CD4-positive, alpha-beta T cell treated with Interleukin-15 for 4 hours (primary cell): ENCODE data around the gene GPX3.

Experiments used
- DNase-seq: peaks from one replicate; pipeline ENCODE4 v3.0.0-alpha.2; 2020; ENCODE audit warnings: low spot score

Gene GPX3

DNA sequence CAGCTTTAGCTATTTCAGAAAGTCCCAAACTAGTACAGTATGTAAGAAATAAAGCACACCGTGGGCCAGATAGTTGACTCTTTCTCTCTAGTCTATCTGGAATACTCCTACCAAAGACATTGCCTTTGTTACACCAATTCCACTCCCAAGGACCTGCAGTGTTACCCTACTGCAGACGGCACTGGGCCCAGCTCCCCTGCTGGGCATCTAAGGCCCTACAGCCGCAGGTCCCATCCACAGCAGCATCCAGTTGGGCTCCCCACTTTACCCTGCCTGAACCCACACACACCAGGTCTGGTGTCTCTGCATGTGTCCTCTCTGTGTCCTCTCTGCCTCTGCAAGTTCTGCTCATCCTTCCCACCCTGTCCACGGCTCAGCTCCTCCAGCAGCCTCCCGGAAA is 37.9 kb downstream of the GPX3 start:
- no peak for DNase-seq

DNA sequence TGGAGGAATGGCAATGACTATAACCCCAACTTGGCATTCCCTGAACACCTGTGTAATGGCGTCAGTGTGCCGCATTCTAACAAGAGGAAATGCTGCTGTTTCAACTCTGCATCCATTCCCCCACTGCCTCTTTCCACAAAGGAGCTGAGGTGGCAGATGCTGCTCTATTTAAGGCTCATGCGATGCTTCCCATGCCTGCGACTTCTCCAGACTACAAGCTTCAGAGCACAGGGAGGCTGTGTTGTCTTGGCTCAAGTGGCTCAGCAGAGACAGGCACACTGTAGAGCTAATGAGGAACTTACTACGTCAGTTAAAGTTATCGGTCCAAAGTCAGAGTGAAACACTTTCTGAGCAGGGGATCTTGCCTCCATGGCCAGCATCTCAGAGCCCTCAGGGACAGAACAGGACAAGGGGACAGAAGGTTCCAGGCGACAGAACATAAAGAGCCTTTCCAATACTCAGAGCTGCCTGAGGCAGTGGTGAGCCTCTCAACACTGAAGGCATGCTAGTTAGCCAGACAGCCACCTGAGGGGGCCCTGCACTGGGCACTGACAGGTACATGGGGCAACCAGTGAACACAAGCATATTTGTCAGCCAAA is 38.6 kb downstream of the GPX3 start:
- no peak for DNase-seq

DNA sequence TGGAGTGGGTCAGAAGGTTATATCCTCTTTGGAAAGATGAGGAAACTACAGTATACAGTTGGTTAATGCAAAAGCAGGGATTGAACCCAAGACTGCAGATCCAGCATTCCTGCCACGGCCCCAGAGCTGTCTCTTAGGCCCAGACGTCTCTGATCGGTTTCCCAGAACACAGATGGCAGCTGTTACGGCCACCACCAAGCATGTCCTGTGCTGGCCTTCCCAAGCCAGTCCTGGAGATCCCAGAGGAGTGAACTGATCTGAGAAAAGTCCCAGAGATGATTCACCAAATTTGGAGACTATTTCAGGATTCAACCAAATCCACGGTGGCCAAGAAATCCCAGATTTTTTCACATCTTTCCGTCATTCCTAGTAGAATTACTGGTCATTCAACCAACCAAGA is 40.4 kb downstream of the GPX3 start:
- DNase-seq: no peak

DNA sequence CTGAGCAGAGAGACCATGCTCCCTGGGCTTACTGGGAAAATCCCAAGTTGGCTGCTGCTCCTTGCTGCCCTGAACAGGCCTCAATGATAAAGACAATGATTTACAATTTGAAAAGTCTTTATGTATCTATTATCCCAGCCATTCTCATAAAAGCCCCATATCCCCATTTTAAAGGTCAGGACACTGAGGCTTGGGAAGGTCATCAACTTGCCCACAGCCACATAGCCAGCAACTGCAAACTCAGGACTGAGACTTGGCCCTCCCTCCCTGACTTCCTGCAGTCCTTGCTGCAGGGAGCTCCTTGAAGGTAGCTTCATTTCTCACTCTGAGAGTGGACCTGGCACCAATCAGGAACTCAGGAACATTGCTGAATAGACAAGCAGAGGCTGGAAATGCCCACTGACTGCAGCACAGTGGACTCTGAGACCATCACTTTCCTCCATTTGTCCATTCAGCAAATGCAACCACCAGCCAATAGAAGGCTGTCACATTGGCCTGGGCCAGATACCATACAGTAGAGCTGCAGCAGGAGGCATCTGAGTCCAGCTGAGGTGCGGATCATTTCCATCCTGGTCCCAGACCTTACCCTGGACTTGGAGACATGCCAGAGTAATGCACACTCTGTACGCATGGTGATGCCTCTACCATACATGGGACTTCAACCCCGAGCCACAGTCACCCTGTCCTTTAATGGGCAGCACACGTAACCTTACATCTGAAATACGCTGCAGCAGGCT is 42.2 kb downstream of the GPX3 start:
- DNase-seq: no peak

DNA sequence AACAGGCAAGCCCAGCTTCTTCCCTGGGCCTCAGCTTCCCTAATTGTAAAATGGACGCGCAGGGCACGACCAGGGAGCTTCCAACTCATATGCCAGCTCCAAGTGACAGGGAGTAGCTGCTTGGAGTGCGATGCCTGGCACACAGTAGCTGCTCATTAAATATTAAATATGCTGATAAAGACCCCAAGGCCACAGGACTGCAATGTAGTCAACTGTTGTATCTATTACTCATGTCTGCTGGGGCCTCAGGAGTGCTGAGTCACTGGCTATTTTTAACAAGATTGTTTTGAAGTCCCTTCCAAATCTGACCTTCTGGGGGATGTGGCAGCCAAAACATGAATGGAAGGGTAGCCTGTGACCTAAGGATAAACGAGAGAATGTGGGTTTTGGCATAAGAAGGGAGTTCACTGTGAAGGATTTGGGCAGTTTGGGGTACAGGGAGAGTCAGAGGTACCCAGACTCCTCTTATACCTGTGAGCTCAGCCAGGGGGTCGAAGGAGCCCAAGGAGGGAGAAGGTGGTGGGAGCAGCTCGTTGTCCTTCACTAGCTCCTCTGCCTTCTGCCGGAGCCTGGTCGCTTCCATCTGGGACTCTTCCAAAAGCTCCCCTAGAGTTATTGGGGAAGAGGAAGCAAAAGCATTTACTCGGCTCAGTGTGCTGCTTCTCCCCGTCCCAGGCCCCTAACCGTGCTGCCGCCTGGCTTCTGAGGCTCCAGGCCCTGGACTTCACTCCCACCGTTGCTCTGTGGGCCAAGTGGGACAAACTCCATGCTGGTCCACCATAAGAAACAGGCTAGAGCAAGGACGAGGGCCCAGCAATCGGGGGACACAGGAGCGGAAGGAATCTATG is 43.0 kb downstream of the GPX3 start:
- no peak for DNase-seq

DNA sequence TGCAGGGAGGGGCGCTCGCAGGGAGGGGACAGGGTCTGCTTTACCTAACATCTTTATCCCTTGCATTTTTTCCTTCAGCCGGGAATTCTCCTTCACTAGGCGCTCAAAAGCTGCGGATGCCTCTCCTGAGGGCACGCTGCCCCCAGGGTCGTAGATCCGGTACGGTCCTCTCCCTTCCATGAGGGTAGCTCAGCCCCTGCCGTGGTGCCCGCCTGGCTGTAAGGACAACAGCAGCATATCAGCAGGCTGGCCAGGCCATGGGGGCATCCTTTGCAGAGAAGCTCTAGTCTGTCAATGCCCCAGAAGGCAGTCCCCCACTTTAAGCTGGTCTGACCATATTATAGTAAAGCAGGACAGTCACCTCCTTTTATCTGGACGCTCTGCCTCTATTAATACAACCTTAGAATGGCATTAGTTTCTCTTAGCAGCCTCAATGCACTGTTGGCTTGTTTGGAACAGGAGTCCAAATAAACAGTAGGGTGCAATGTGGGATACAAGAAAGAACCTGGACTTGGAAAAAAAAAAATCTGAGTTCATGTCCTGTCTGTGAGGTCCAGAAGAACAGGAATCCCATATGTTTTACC is 44.6 kb downstream of the GPX3 start:
- no peak for DNase-seq

DNA sequence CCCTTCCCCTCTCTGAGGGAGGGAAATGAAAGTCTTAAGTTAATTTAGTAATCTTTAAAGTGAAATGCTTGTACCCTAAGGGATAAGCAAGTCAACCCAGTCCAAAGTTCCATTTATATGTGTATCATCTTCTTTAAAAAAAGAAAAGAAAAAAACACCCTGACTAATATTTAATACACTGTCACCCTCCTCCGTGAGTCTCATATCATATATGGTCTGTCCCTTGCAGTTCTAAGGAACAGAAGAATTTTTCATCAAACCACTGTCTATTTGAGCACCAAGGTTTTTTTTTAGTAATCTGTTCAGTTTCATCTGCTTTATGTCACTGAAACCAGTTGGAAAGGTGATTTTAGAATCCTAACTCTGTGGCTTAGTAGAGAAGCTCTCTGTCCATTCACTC is 45.2 kb downstream of the GPX3 start:
- no peak for DNase-seq

DNA sequence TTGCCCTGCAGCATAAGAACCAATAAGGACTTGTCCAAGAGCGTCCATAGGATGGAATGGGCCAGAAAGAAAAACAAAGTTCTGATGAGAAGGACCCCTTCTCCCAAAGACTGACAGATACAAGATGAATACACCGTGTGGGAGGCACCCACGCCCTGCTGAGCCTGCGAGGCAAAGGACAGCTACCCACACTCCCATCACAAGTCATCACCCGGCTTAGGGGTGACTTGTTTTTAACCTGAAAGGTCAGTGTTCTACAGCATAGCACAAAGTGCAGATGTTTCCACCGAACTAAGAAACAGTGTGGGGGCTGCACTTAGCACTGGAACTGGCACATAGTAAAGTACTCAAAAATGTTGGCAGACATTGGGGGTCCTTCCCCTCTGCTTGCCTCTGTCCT is 46.5 kb downstream of the GPX3 start:
- DNase-seq: no peak

DNA sequence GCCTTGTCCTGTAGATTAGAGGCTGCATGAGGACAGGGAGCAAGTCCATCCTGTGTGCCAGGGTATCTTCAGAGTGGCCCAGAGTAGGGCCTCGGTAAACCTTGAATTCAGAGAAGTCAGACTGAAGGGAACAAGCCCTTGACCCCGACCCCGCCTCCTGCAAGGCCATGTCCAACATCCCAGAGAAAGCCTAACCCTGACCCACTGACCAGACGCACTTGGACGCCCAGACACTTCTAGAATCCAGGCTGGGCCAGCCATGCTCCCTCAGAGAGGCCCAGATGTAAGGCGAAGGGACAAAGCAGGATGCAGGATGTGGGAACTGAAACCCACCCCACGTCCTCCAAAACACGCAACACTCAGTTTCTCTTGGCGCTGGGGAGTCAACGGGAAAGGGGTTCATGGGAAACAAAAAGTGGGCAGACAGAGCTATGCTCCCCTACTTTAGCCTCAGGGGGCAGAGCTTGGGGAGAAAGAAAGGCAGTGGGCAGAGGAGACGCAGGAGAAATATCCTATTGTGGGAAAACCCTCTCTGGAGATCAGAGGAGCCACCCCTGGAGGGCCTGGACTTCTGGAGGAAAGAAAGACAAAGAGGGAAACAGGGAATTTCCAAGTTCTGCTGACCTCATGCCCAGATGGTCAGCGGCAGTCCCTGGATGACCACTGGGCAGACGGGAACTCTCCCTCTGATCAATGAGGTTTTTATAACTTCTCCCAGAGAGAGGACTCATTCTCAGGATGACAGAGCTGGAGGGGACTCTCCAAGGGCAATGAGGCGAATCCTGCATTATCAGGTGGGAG is 47.4 kb downstream of the GPX3 start:
- no peak for DNase-seq

DNA sequence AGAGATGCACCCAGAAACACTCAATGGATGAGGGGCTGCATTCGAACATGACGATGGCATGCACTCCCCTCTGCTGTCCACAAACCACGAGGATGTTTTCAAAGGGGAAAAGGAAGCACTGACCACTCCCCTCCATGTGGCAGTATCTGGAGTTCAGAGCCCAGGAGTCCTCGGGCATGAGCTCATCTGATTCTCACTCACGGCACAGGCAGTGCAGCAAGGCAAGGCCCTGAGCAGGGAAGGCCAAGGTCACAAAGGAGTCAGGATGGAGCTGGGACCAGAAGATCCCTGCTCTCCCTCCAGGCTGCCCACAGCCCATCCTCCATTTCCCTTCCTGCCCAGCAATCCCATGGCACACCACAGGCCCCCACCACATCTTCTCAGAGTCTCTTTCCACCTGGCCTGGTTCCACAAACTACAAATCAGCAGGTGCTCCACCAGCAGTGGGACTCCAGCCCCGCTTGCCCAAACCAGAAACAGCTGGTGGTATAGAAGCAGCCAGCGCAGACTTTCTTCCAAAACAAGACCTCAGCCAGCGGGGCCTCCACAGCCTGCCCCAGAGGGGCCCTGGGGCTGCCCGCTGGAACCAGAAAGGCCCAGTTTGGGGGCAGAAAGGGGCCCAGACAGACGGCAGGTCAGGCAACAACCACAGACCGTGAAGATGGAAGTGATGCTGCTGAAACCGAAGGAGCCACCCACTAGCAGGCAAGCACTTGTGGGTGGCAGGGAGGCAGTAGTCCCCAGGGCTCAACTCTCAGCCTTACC is 48.2 kb downstream of the GPX3 start:
- DNase-seq: no peak

DNA sequence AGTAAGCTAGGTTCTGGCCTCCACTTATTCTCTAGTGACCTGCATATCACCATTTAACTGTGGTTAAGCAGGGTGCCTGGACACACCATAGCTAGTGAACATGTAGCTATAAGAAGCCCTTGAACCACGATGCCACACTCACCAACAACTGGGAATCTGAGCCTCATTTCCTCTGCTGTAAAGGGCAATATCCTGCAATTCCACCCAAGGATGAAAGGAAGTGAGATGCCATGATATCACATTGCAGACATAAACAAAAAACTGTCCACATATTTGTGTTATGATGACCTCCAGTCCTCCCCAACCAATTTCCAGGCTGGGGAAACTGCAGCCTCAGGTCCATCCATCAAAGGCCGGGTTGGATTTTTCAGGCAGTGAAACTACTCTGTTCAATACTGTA is 50.1 kb downstream of the GPX3 start:
- no peak for DNase-seq

DNA sequence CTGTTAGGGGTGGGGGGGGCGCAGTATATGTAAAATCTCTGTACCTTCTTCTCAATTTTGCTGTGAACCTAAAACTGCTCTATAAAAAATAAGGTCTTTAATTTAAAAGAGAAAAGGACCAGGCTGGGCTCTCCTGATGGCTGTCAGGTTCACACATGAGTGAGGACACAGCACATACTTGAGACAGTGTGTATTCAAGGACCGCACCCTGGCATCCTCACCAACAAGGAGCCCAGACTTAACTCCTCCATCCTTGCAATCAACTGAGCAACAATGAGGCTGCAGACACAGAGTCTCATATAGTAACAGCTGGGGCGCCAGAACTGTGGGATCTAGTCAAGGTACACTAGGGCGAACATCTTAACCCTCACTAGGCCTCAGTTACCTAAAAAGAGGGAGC is 50.6 kb downstream of the GPX3 start:
- no peak for DNase-seq

DNA sequence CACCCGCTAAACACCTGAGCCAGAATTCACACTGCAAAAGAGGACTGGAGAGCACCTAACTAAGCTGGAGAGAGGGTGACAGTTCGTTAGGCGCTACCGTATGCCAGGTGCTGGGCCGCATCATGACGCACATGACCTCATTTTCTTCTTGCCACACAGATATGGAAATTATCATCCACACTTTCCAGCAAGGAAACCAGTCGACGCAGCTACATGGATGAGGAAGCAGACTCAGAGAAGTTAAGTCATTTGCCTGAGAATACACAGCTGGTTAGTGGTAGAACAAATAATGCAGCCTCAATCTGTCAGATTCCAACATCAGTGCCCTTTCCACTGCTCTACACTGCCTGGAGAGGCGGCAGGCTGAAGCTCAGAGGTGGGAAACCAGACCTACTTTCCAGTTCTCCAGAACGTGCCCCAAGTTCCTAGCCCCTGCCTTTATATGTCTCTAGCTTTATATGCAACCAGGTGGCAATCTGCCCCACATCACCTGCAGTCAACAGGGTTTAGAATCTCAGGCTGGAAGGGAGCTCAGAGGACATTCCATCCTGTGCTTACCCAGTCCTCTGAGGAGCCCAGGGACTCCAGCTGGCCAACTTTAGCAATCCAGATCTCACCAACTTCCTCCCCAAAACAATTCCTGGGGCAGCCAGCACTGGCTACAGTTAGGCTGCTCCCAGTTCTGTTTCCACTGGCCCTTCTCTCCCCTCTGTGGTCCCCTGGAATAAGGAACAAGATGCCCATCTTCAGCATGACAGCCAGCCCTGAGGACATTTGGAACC is 51.6 kb downstream of the GPX3 start:
- no peak for DNase-seq

DNA sequence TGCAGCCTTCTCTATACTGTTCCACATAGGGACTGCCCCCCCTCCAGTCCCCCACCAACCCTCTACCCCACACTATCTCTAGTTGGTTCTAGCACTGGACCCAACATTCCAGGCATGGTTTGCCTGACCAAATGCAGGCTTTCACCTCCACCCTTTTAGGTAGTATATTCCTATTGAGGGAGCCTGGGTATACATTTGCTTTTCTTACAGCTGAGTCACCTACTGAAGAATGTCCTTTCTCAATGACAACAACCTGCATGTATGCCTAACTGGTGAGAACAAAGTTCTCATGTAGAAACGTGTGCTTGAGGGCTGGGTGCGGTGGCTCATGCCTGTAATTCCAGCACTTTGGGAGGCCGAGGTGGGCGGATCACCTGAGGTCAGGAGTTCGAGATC is 52.2 kb downstream of the GPX3 start:
- DNase-seq: no peak

DNA sequence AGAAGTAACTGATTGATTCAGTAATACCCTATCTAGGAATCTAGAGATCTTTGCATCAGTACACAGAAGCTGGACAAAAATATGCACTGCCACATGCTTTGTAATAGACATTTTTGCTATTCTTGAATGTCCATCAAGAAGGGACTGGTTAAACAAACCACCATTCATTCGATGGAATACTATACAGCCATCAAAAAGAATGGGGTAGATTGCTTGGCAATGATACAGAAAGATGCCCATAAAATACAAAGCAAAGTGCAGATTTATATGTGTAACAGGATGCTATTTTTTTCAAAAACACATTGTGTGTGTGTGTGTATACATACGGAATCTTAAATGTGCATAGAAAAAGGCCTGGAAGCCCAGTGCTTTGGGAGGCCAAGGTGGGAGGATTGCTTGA is 52.9 kb downstream of the GPX3 start:
- DNase-seq: no peak

DNA sequence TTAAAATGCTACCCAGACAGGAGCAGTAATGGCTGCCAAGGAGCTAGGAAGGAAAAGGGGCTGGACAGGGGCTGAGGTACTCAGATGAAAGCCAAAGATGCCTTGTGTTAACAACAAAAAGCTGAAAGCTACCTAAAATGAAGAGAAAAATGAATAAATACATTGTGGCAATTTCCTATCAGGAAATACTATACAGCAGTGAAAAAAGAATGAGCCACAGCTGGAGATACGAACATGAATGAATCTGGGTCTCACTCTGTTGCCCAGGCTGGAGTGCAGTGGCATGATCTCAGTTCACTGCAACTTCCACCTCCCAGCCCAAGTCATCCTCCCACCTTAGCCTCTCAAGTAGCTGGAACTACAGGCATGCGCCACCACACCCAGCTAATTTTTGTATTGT is 54.2 kb downstream of the GPX3 start:
- no peak for DNase-seq

DNA sequence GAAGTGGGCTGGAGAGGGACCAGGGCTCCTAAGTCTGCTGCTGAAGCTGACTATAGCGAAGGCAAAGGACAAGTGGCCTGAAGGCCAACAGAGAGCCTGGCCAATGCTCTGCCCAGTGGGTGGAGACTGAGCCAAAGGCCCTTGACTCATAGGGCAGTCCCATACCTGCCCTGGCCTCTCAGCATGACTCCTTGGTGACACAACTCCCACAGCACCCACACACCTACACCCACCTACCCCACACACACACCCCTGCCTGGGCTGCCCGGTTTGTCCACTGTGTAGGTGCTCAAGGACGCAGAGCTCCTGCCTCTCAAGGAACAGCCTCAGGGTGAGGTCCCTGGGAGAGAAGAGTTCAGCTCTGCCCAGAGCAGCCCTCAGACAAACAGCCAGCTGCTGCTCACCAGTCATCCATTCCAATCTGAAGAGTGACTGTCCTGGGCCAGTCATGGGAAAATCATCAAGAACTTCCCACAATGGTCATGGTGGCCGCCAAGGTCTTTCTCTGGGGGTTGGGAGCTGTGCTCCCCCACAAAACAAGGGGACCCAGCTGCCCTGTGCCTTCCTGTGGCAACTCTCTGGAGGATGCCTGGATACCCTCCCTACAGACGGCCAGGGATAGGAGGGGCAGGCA is 55.4 kb downstream of the GPX3 start:
- DNase-seq: no peak

DNA sequence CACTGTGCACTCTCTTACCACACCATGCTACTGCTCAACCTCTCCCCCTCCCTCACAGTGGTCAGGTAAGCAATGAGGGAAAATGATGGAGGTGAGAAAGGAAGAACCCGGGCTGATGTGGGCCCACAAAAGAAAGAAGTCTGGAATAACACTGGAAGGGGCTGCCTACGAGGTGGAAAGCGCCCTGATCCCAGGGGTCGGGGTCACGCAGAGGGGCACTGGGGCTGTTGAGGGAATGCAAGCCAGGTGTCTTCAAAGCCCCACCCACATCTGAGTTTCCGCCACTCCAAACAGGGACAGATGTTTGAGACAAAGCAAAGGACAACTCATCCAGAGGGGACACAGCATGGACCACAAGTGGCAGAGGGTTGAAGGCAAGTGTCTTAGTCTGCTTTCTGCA is 56.2 kb downstream of the GPX3 start:
- no peak for DNase-seq

DNA sequence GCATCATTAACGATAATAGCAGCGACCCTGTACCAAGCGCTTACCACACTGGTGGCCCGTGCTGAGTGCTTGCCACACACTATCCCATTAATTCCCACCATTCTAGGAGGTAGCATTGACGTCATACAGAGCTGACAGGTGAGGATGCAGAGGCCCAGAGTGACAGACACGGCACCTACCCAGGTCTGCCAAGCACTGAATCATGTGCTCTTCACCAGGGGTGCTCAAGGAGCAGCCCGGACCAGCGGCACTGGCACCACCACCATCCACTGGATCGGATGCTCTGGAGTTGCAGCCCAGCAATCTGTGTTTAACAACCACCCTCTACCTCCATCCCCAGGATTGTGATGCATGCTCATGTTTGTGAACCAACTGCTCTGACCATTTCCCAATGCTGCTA is 57.0 kb downstream of the GPX3 start:
- no peak for DNase-seq

DNA sequence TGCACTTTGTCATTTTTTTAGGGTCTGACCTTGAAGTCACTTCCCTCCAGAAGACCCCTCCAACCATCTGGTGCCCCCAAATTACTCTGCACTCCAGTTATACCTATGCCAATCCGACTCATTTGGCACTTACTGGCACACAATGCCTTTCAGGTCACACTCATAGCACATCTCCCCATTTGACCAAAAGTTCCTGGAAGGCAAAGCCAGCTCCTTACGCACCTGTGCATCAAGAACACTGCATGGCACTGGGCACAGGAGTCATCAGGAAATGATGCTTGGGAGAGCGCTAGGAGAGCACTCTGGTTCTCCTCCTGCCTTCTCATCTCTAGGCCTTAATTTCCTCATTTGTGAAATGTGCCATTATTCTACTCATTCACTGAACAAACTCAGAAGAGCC is 57.6 kb downstream of the GPX3 start:
- no peak for DNase-seq
